GM18511 (cell line): ENCODE measurements around the gene RAB11FIP4.

Source experiments
- ATAC-seq: cut with Tn5 transposase; IDR thresholded peaks from one replicate; pipeline ENCODE4 v1.9.1; 2021; ENCODE audit warnings: mild to moderate bottlenecking, moderate library complexity; ENCODE audit not compliant: unreplicated experiment

Gene RAB11FIP4

DNA sequence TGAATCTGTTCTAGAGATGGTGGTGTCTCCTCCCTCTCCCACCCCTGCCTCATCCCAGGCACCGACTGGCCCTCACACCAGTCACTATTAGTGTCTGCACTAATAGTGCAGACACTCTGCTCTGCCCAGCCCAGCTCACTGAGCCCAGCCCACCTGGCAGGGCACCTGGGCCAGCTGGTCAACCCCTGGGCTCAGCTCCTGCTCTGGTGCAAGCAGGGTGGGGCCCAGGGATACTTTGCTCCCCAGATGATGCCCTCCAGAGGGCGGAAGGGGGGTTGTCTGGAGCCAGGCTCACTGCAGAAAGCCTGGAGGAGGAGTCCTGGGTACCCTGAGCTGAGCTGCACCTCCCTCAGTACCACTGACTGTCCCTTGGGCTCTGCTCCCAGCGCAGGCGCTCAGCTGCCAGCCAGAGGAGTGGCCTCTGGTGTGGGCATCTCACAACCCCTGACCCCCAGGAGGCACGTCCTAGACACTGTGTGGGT lies 14.5 kb downstream of the RAB11FIP4 start:
- ATAC-seq, result no peak

GRCh38 chr17:31408586-31408985 lies 17.1 kb downstream of the RAB11FIP4 start:
- no peak for ATAC-seq

DNA sequence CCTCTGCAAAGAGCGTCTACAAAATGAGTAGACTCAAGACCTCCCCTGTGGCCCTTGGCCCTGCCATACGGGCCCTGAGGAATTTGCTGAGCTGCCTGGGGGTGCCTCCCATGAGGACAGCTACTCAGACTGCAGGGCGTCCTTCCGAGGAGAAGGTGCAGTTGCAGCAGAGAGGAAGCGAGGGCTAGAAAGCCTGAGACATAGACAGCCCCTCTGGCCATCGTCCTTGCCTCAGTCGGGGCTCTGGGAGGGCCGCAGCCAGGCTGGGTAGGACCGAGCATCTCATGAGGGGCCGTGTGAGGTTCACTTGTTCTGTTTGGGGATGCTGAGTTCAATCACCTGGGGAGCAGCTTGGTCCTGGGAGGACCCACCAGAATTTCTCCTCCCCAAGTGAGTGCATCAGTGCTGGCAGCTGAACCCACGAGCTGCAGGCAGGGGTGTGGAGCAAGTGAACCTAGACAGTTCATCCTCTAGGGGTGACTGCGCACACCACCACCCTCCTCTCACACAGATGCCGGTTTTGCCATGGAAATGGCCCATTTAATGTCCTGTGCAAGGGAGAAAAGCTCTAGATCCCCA lies 20.3 kb downstream of the RAB11FIP4 start:
- no peak for ATAC-seq

DNA sequence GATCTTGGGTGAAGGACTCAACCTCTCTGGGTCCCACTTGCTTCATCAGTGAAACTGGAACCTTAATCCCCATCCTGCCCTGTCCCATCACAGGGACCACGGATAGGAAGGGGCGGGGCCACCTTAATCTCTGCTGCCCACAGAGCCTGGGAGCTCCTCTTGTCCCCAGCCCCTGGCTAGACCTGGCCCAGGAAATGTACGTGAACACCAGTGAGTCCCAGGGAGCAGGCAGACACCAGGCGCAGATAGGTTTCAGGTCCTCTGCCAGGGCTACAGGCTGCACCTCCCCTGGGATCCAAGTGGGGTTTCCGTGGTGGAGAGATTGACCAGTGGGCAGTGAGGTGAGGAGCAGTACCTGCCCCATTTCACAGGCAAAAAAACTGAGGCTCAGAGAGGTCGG lies 21.0 kb downstream of the RAB11FIP4 start:
- no peak for ATAC-seq

- no peak for ATAC-seq
Measured at GRCh38 chr17:31413081-31413799, 21.8 kb downstream of the RAB11FIP4 start.

DNA sequence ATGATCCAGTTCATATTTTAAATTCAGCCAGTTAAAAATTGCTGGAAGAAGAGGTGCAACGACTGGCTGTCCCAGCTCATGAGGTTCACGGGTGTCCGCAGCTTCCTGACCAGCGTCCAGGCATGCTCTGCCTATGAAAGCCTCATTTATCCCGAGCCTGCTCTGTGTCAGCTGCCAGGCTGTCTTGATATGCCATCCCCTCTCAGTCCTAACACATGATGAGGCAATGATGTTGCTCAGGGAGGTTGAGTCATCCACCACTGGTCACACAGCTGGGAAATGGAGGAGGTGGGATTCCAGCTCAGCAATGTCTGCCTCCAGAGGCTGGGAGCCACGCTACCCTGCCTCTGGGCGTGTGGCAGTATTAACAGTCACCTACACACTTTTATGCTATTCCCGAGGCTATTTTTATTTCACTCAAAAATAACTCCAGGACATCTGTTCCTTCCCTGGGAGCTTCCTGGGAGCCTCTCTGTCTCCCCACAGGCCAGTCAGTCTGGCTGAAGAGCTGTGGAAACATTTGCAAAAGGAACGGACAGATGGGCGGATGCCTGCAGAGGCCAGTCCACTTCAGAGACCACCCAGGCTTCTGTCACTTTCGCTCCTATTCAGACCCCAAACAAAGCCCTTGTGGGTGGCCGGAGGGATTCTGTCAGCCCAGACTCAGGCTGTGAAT lies 22.5 kb downstream of the RAB11FIP4 start:
- no peak for ATAC-seq

DNA sequence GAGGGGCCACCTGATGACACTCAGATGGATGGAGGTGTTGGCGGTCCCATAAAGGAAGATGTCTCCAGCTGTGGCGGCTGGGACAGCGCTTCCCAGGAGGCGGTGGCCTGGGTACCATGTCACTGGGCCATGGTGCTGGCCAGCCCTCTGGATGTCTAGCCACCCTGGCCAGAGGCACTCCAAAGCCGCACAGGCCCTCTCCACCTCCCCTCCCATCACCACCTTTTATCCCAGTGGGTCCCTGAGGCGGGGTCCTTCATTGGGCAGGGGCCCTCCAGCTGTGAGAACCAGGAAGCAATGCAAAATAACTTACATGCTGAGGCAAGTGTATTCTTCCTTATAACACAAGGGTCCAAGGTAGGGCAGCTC lies 23.1 kb downstream of the RAB11FIP4 start:
- ATAC-seq, result no peak

DNA sequence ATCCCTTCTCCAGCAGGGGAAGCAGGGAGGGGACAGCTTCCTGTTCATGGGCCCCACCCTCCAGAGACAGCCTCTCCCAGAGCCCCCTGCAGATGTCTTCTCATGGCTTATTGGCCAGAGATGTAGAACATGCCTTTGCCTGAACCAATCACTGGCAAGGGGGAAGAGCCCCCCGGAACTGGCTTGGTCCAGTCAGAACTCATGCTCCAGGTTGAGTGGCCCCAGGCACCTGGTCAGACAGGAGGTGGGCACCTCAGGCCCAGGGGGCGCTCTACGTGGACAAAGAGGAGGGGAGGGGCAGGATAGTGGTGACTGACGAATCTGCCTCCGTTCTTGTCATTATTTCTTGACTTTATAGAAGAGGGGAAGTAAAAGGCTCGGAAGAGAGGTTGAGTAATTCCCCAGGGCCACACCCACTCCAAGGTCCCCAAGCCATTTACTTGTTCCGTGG lies 23.6 kb downstream of the RAB11FIP4 start:
- ATAC-seq, result no peak

DNA sequence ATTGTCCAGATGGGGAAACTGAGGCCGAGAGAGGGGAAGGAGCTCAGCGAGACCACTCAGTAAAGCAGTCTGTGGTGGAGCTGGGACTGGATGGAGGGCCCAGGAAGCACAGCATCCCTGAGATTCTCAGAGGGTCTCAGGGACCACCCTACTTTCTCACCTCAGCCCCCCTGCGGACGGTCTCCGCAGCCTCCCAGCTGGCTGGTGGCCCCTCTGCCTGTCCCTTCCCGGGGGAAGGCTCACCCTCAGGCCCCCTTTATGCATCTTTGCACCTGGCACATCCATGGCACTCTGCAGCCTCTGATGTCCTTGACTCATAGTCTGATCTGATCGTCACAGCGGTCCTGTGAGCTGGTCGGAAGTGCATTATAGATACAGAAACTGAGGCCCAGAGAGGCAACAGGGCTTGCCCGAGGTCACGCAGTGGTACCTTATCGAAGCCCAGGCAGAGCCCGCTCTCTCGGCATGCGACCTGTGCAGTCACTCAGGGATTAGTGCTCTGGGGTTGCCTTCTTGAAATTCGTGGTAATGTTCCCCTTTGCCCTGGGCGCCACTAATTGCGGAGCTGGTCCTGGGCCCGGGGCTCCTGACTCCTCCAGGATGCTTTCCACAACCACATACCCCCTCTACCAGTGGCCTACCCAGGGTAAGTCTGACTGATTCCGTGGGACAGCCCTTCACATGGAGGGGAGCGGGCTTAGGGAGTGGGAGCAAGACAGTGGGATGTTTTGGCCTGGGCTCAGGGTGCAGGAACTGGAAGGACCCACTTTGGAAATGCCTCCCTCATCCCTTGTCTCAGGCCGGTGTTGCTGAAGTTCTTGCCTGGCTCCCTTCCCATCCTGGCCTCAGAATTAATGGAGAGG lies 24.4 kb downstream of the RAB11FIP4 start:
- ATAC-seq, result no peak

DNA sequence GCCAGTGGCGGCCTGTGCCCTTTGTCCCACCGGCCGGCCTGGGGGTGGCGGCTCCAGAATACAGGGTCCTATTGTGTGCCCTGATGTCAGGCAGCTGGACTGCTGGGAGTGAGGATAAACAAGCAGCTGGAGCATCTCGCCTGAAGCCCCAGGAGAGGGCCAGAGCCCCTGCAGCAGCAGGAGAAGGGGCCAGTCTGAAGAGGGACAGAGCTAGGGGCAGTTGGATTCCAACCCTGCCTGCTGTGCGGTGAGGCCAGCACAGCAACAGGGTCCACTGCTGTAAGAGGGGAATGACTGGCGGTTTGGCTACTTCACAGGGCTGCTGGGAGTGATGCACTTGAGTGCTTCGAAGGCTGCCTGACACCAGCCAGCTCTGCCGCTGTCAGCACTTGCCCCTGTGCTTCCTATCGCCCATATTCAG lies 25.0 kb downstream of the RAB11FIP4 start:
- no peak for ATAC-seq

DNA sequence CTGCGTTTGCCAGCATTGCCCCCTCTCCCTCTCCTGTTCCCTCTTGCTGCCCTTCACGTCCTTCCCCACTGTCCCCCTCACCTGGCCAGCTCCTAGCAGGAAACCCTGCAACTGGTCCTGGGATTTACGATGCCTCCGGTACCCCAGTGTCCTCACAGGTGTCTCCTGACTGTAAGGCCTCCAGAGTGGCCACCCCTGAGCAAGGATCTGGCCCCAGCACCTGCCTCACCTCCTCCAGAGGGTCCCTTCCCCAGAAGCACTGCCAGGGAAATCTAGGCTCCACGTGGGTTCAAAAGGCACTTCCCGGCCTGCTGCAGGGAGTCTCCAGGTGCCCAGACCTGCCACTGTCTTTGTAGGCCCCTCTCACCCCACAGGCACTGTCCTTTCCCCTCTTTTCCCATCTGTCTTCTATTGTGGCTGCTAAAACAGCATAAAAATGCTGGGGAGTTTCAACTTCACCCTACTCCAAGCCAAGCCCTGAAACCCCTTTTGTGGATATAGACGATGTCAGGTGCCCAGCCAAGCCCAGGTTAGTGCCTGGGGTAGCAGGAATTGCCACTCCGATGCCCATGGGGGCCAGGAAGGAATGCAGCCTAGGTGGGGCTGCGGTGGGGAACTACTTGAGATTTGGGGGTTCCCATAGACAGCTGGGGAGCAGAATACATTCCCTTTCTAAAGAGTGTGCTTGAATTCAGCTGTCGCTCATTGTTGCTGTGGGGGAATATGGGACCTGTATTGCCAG lies 25.7 kb downstream of the RAB11FIP4 start:
- ATAC-seq, result no peak

DNA sequence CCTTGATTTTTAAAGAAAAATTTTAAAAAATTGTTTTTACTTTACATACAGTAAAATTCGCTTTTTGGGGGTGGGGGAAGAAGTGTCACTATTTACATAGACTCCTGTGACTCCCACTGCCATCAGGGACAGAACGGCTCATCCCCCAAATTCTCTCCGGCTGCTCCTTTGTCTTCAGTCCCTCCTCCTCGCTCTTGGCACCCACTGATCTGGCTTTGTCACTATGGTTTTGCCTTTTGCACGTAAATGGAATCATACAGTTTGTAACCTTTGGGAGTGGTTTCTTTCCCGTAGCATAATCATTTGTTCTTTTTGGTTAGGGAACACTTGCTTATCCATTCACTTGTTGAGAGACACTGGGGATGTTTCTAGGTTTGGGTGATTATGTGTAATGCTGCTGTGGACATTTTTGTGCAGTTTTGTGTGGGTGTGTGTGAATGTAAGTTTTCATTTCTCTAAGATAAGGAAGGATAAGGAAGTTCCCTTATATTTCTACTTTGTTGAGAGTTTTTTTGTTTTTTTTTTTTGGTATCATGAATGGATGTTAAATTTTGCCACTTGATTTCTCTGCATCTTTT lies 27.4 kb downstream of the RAB11FIP4 start:
- ATAC-seq, result no peak

- ATAC-seq, result no peak
Measured at GRCh38 chr17:31422443-31422842, 31.0 kb downstream of the RAB11FIP4 start.

GRCh38 chr17:31424944-31425281 lies 33.4 kb downstream of the RAB11FIP4 start:
- no peak for ATAC-seq

DNA sequence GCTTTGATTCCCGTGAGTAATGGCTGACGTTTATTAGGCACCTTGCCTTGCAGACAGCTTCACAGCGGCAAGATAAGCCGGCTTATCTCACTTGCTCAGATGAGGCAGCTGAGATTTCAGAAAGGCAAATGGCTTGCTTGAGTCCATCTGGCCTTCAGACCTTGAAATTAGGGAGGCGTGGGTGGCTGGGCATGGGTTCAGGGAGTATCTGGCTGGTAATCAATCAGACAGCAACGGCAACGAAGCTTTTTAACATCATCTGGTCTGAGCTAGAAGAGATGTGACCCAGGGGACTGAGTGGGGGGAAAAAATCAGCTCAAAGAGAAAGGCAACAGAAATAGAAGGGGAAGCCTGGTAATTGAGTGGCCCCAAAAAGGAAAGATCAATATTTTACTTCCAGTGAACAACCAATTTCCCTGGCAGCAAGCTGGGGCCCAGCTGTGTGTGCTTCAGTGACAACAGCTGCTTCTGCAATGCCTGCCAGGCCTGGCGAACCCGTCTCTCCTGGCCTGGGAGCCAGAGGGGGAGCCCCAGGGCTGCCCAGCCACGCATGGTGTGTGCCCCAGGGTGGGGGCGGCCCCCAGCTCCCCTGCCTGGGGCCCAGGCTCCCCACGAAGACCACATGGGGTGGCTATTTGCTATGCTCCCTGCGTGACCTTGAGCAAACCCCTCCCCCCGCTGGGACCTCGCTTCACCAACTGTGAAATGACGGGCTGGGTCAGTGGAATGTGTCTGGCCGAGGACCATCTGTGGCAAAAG lies 34.0 kb downstream of the RAB11FIP4 start:
- ATAC-seq, result no peak

DNA sequence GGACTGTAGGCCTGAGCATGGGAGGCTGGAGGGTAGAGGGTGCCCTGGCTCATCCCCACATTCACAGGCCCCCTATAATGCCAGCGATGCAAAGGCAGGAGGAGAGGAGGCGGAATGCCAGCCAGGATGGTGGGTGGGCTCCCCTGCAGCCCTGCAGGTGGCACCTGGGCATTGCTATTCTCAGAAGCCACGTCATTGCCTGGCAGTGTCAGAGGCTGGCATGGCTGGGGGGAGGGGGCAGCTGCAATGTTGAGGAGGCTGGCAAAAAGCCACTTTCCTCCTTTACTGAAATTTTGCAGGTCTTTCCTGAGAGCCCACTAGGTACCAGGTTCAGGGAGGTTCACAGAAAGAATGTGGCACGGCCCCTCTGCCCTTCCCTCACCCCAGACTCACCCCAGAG lies 36.2 kb downstream of the RAB11FIP4 start:
- no peak for ATAC-seq

- ATAC-seq, result no peak
Measured at GRCh38 chr17:31428111-31428510, 36.6 kb downstream of the RAB11FIP4 start.

DNA sequence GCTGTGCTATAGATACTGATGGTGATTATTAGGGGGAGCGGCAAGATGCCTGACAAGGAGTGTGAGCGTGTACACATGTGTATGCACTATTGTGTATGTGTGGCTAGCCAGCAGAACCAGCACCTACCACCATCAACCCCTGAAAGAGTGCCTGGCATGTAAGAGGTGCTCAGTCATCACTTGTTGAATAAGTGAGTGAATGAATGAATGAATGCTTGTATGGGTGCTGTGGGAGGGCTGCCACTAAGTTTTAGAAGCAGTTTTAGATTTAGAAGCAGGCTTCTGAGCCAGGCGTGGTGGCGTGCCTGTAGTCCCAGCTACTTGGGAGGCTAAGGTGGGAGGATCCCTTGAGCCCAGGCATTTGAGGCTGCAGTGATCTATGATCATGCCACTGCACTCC lies 37.0 kb downstream of the RAB11FIP4 start:
- no peak for ATAC-seq

DNA sequence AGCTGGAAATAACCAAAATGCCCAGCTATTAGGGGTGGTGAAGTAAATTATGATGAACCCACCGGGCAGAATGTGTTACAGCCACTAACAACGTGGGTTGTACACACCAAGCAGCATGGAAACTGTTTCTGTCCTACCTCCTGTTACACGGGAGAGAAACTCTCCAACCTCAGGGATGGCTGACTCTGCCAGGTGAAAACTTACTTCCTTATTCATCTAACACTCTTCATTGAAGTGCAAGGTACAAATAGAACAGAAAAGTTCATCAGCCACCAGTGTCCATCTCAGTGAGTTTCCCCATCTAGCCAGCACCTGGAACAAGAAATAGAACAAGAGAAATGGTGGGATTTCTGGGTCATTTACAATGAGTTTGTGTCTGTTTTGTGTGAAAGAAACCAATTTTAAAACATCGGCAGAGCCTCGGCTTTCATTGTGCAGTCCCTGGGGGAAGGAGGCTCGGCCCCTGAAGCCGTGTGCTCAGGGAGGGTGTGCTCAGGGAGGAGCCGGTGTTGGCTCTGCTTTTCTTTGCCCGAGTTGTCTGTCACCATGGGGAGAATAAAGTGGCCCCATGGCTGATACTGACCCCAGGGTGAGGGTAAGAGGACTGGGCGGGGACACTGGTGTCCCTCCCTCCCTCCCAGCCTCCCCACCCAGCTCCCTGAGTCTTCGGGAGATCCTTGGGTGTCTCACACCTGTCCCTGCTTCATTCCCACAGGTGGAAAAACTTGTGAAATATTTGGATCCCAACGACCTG lies 39.8 kb downstream of the RAB11FIP4 start:
- ATAC-seq, result no peak
